Activated T-cell treated with anti-CD3 and anti-CD28 coated beads for 24 hours (primary cell): ENCODE results near the gene CD207.

ENCODE experiments used
- DNase-seq: peaks from one replicate; pipeline ENCODE4 v3.0.0-alpha.2; 2020; ENCODE audit warnings: low read depth

The CD207 gene

GRCh38 chr2:70793450-70793849 is 42.2 kb downstream of the CD207 start:
- DNase-seq: no peak

- no peak for DNase-seq
Observed at GRCh38 chr2:70790136-70790828, 45.3 kb downstream of the CD207 start, which contains the start of gene FIGLA. Gene FIGLA (minus strand): TSS chr2:70790643. CDS start chr2:70790638, 5 bp downstream.

GRCh38 chr2:70789304-70790135 is 46.1 kb downstream of the CD207 start:
- DNase-seq: peak; percentile 65

- DNase-seq: peak; percentile 20
Observed at GRCh38 chr2:70785137-70785911, 50.3 kb downstream of the CD207 start.

- DNase-seq: no peak
Observed at GRCh38 chr2:70784320-70784719, 51.3 kb downstream of the CD207 start.
